A673 (cell line): ENCODE data around the gene KATNAL1.

Source experiments
- EZH2 ChIP-seq: fragments of 200-600 bp; sonication (generic); IDR thresholded peaks from 2 replicates; pipeline ENCODE4 v1.6.1; 2017; ENCODE audit warnings: borderline replicate concordance, low read depth, mild to moderate bottlenecking, mixed read lengths, antibody characterized with exemption, low read length; ENCODE audit not compliant: poor library complexity, severe bottlenecking
- TF ChIP-seq, protein P1 (sequence below): fragments of 300-800, 200-600 bp; sonication (generic); conservative IDR thresholded peaks from 2 replicates; pipeline ENCODE4 v1.5.1; 2017; ENCODE audit warnings: low read depth, mild to moderate bottlenecking, antibody characterized with exemption, low read length, moderate library complexity, mixed read lengths

DNA sequence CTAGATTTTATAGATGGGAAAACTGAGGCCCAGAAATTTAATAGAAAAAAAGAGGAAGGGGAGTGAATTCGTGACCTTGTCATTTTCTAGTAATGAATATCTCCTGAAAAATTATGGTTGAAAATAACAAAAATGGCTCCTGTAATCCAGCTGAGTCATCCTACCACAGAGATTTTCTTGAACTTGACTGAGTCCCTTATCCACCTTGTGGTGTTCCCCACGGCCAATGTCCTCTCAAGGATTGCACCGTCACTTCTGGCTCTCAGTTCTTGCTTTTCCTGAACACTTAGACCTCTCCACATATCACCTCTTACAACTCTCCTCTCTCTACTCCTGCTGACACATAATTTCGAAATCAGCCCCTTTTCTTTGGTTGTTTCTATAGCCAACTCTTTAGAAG is 1.2 kb upstream of the KATNAL1 start:
- TF ChIP-seq, protein P1, sequence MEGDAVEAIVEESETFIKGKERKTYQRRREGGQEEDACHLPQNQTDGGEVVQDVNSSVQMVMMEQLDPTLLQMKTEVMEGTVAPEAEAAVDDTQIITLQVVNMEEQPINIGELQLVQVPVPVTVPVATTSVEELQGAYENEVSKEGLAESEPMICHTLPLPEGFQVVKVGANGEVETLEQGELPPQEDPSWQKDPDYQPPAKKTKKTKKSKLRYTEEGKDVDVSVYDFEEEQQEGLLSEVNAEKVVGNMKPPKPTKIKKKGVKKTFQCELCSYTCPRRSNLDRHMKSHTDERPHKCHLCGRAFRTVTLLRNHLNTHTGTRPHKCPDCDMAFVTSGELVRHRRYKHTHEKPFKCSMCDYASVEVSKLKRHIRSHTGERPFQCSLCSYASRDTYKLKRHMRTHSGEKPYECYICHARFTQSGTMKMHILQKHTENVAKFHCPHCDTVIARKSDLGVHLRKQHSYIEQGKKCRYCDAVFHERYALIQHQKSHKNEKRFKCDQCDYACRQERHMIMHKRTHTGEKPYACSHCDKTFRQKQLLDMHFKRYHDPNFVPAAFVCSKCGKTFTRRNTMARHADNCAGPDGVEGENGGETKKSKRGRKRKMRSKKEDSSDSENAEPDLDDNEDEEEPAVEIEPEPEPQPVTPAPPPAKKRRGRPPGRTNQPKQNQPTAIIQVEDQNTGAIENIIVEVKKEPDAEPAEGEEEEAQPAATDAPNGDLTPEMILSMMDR: no peak
- TF ChIP-seq EZH2: no peak
